WTC11 (cell line): ENCODE measurements around the gene CASKIN2. TPM values are rescaled to one million over a fixed set of nuclear protein-coding genes. Genes with fewer than 3 reads are reported as not detected.

Source experiments
- ATAC-seq: fragments of 200-7000 bp; cut with Tn5 transposase; 2 replicates; pipeline ENCODE4 v1.10.0; 2021; ENCODE audit warnings: mild to moderate bottlenecking, moderate library complexity
- CTCF ChIA-PET: fragments of 300-600 bp; sonication (Branson Sonifier 250); formaldehyde crosslinking; loops from one replicate; lab custom pipeline; 2021; ENCODE audit warnings: antibody characterized with exemption; lab: Charles Lee
- POLR2A ChIA-PET: fragments of 350-600 bp; sonication (Branson Sonifier 250); formaldehyde crosslinking; loops from one replicate; lab custom pipeline; 2021; ENCODE audit warnings: antibody characterized with exemption; lab: Charles Lee
- DNase-seq: peaks from one replicate; pipeline ENCODE4 v3.0.0; 2021; ENCODE audit warnings: low spot score
- H3K27ac Mint-ChIP-seq: 2 replicates; pipeline ENCODE4 v1.8.0; 2021; ENCODE audit warnings: mixed read lengths
- H3K27me3 Mint-ChIP-seq: 2 replicates; pipeline ENCODE4 v1.8.0; 2021; ENCODE audit warnings: low read depth, mild to moderate bottlenecking, moderate library complexity, mixed read lengths
- H3K36me3 Mint-ChIP-seq: 2 replicates; pipeline ENCODE4 v1.8.0; 2021; ENCODE audit warnings: mixed read lengths
- H3K4me1 Mint-ChIP-seq: 2 replicates; pipeline ENCODE4 v1.8.0; 2022; ENCODE audit warnings: mixed read lengths
- H3K4me3 Mint-ChIP-seq: 2 replicates; pipeline ENCODE4 v1.8.0; 2021; ENCODE audit warnings: mild to moderate bottlenecking, moderate library complexity, mixed read lengths
- H3K9me3 Mint-ChIP-seq: 2 replicates; pipeline ENCODE4 v1.8.0; 2021; ENCODE audit warnings: mixed read lengths
- AFF4 ChIP-seq: sonication (generic); formaldehyde crosslinking; IDR thresholded peaks from 2 replicates; pipeline ENCODE4 v1.8.1; 2023; ENCODE audit warnings: mild to moderate bottlenecking, missing genetic modification reagents, borderline replicate concordance
- AR ChIP-seq: fragments of 250-450 bp; sonication (Bioruptor Pico); IDR thresholded peaks from 2 replicates; pipeline ENCODE4 v1.9.0; 2021; ENCODE audit warnings: mild to moderate bottlenecking
- ARID4B ChIP-seq: sonication (generic); formaldehyde crosslinking; IDR thresholded peaks from 2 replicates; pipeline ENCODE4 v1.8.0; 2023; ENCODE audit warnings: missing genetic modification reagents, mild to moderate bottlenecking, borderline replicate concordance
- CTCF ChIP-seq: fragments of 200-600 bp; IDR thresholded peaks from 2 replicates; pipeline ENCODE4 v1.8.0; 2022; ENCODE audit warnings: antibody characterized with exemption
- ETV6 ChIP-seq: sonication (generic); formaldehyde crosslinking; IDR thresholded peaks from 2 replicates; pipeline ENCODE4 v1.8.1; 2022; ENCODE audit warnings: mild to moderate bottlenecking, missing genetic modification reagents
- FOXP1 ChIP-seq: sonication (generic); formaldehyde crosslinking; IDR thresholded peaks from 2 replicates; pipeline ENCODE4 v1.8.0; 2022; ENCODE audit warnings: missing genetic modification reagents, mild to moderate bottlenecking, moderate library complexity, borderline replicate concordance
- NFYB ChIP-seq: sonication (generic); formaldehyde crosslinking; conservative IDR thresholded peaks from 2 replicates; pipeline ENCODE4 v1.8.0; 2022; ENCODE audit warnings: low read depth, missing genetic modification reagents
- OVOL2 ChIP-seq: fragments of 250-450 bp; sonication (Bioruptor Pico); IDR thresholded peaks from 2 replicates; pipeline ENCODE4 v1.9.0; 2021; ENCODE audit warnings: mild to moderate bottlenecking, borderline replicate concordance
- RORB ChIP-seq: fragments of 250-450 bp; sonication (Bioruptor Pico); IDR thresholded peaks from 2 replicates; pipeline ENCODE4 v1.9.0; 2021; ENCODE audit warnings: mild to moderate bottlenecking
- SMAD4 ChIP-seq: sonication (generic); formaldehyde crosslinking; IDR thresholded peaks from 2 replicates; pipeline ENCODE4 v1.8.0; 2022; ENCODE audit warnings: mild to moderate bottlenecking, missing genetic modification reagents
- SOX15 ChIP-seq: fragments of 250-450 bp; sonication (Bioruptor Pico); IDR thresholded peaks from 2 replicates; pipeline ENCODE4 v1.9.0; 2021; ENCODE audit warnings: mild to moderate bottlenecking
- TEAD1 ChIP-seq: sonication (generic); formaldehyde crosslinking; IDR thresholded peaks from 2 replicates; pipeline ENCODE4 v1.8.0; 2022; ENCODE audit warnings: mild to moderate bottlenecking, missing genetic modification reagents
- ZNF121 ChIP-seq: sonication (generic); formaldehyde crosslinking; IDR thresholded peaks from 2 replicates; pipeline ENCODE4 v1.8.0; 2023; ENCODE audit warnings: missing genetic modification reagents
- ZNF138 ChIP-seq: sonication (generic); formaldehyde crosslinking; conservative IDR thresholded peaks from 2 replicates; pipeline ENCODE4 v1.8.1; 2022; ENCODE audit warnings: mild to moderate bottlenecking, moderate library complexity, missing genetic modification reagents
- ZNF219 ChIP-seq: sonication (generic); formaldehyde crosslinking; IDR thresholded peaks from 2 replicates; pipeline ENCODE4 v1.8.0; 2023; ENCODE audit warnings: missing genetic modification reagents, mild to moderate bottlenecking, borderline replicate concordance
- ZNF232 ChIP-seq: sonication (generic); formaldehyde crosslinking; IDR thresholded peaks from 2 replicates; pipeline ENCODE4 v1.8.0; 2022; ENCODE audit warnings: mild to moderate bottlenecking, missing genetic modification reagents
- ZNF281 ChIP-seq: sonication (generic); formaldehyde crosslinking; IDR thresholded peaks from 2 replicates; pipeline ENCODE4 v1.8.0; 2023; ENCODE audit warnings: mild to moderate bottlenecking, missing genetic modification reagents
- ZNF416 ChIP-seq: fragments of 250-450 bp; sonication (Bioruptor Pico); IDR thresholded peaks from 2 replicates; pipeline ENCODE4 v1.9.0; 2021; ENCODE audit warnings: mild to moderate bottlenecking, inconsistent platforms
- ZNF423 ChIP-seq: fragments of 250-450 bp; sonication (Bioruptor Pico); IDR thresholded peaks from 2 replicates; pipeline ENCODE4 v2.1.2; 2022; ENCODE audit warnings: mild to moderate bottlenecking, moderate library complexity
- total RNA-seq: library from RNA; stranded (reverse); gene quantifications from 3 replicates; pipeline ENCODE4 v1.2.3, GENCODE V29; 2021

The CASKIN2 gene
- total RNA-seq, 1 experiment from 2014 or later, result 31.9 TPM

- TF ChIP-seq ARID4B, result no peak
- TF ChIP-seq ZNF232, result no peak
- TF ChIP-seq SOX15 (CRISPR knock-in tag), result no peak
- no peak for TF ChIP-seq ZNF423 (CRISPR knock-in tag)
- no peak for TF ChIP-seq RORB
- no peak for TF ChIP-seq AFF4 (CRISPR knock-in tag)
- TF ChIP-seq ZNF138, result no peak
- TF ChIP-seq FOXP1 (CRISPR knock-in tag), result no peak
- TF ChIP-seq ZNF416 (CRISPR knock-in tag), result no peak
- TF ChIP-seq ZNF219 (CRISPR knock-in tag), result no peak
These were observed 40.4 kb upstream of the CASKIN2 start (continued) for GRCh38 chr17:75555679-75556153.

GRCh38 chr17:75553295-75554110 is 38.2 kb upstream of the CASKIN2 start:
- H3K27me3 Mint-ChIP-seq, result no peaks in the 10 kb centered on the region
- ChIA-PET CTCF (interaction anchor here (0.6 to 2.3 kb wide), 11 partner anchors 28 to 276 kb away, joined by 3 to 8 read pairs (median 3); partner anchors contain the start of genes LLGL2, MYO15B and TSEN54), POLR2A (interaction anchor here (1.1 kb wide), 1 partner anchor 11 kb away, joined by 3 read pairs; no protein-coding TSS in a partner anchor)
- H3K4me1 Mint-ChIP-seq, result peaks cover 21% of the 10 kb centered on the region
- peaks cover 7% of the 10 kb centered on the region; the same call in 1 of the 2 replicates for H3K36me3 Mint-ChIP-seq
- no peak for ATAC-seq
- DNase-seq, result no peak
- no peak overlapping the region; the same call in 1 of the 2 replicates for H3K27ac Mint-ChIP-seq
- no peaks in the 10 kb centered on the region for H3K9me3 Mint-ChIP-seq
- H3K4me3 Mint-ChIP-seq, result no peak overlapping the region
- TF ChIP-seq TEAD1, result no peak
- TF ChIP-seq ETV6 (CRISPR knock-in tag), result no peak
- no peak for TF ChIP-seq SOX15 (CRISPR knock-in tag)
- TF ChIP-seq RORB, result no peak
- TF ChIP-seq ZNF121 (CRISPR knock-in tag), result no peak
- no peak for TF ChIP-seq CTCF
- no peak for TF ChIP-seq AR (CRISPR knock-in tag)
- TF ChIP-seq SMAD4 (CRISPR knock-in tag), result no peak
- no peak for TF ChIP-seq NFYB (CRISPR knock-in tag)
- TF ChIP-seq OVOL2 (CRISPR knock-in tag), result no peak
- no peak for TF ChIP-seq ZNF281 (CRISPR knock-in tag)
